Lung (tissue), 13 donors: ENCODE data around the gene WDR48. TPM values are rescaled to one million over a fixed set of nuclear protein-coding genes. Genes with fewer than 3 reads are reported as not detected.

Source experiments
- ATAC-seq: fragments of 200-7000 bp; cut with Tn5 transposase; one replicate; pipeline ENCODE4 v1.9.1; 2020; ENCODE audit warnings: moderate number of reproducible peaks; ENCODE audit not compliant: insufficient read depth, low FRiP score
- DNase-seq, 3 donors: peaks; one replicate each; pipeline ENCODE4 v3.0.0-alpha.2; 2013 to 2017
- H3K27ac ChIP-seq, 2 donors: one replicate each; pipeline ENCODE4 v1.5.1; 2013; ENCODE audit warnings: mild to moderate bottlenecking in 2 of 2, moderate library complexity in 2 of 2, control low read depth in 1 of 2, inconsistent platforms in 1 of 2, low read depth in 1 of 2, low read length in 1 of 2
- H3K27me3 ChIP-seq, 3 donors: one replicate each; pipeline ENCODE4 v1.5.1; 2013; ENCODE audit warnings: low read length in 2 of 3; ENCODE audit not compliant: control insufficient read depth in 3 of 3, insufficient read depth in 3 of 3
- H3K36me3 ChIP-seq, 4 donors: one replicate each; pipeline ENCODE4 v1.5.1; 2013; ENCODE audit warnings: low read length in 4 of 4, mild to moderate bottlenecking in 1 of 4, moderate library complexity in 1 of 4; ENCODE audit not compliant: control insufficient read depth in 4 of 4, insufficient read depth in 4 of 4
- H3K4me1 ChIP-seq, 5 donors: one replicate each; pipeline ENCODE4 v1.5.1; 2013; ENCODE audit warnings: low read length in 5 of 5, mild to moderate bottlenecking in 2 of 5, moderate library complexity in 1 of 5; ENCODE audit not compliant: control insufficient read depth in 5 of 5, insufficient read depth in 5 of 5
- H3K4me3 ChIP-seq: one replicate; pipeline ENCODE4 v1.5.1; 2013; ENCODE audit warnings: mild to moderate bottlenecking, control low read depth, moderate library complexity
- H3K9ac ChIP-seq, 2 donors: one replicate each; pipeline ENCODE4 v1.5.1; 2013; ENCODE audit warnings: low read length in 2 of 2, control low read depth in 1 of 2; ENCODE audit not compliant: insufficient read depth in 1 of 2
- H3K9me3 ChIP-seq, 4 donors: one replicate each; pipeline ENCODE4 v1.5.1; 2013; ENCODE audit warnings: low read length in 3 of 4, mild to moderate bottlenecking in 1 of 4, moderate library complexity in 1 of 4; ENCODE audit not compliant: control insufficient read depth in 4 of 4, insufficient read depth in 3 of 4
- CTCF ChIP-seq: IDR thresholded peaks from 2 replicates; pipeline ENCODE4 v1.5.1; 2012; ENCODE audit warnings: mild to moderate bottlenecking; ENCODE audit errors: control extremely low read depth, extremely low read depth
- WGBS, 2 donors: extraction: QIAGEN DNeasy Blood & Tissue Kit; methylation state at CpG; one replicate each; pipeline ENCODE4 v1.1.7; 2013; 5-methylcytosine and 5-hydroxymethylcytosine counted together
- polyA plus RNA-seq, 2 donors: library from polyadenylated mRNA; stranded (reverse); fragments of 200-250 nt; gene quantifications; one replicate each; pipeline ENCODE4 v1.2.1, GENCODE V29; 2013
- small RNA-seq: library from RNA; depleted of rRNA; stranded (forward); fragments of <200 nt; gene quantifications from one replicate; pipeline ENCODE3, GENCODE V24; 2014; ENCODE audit warnings: low replicate concordance
- total RNA-seq, 2 donors: library from RNA; depleted of rRNA in 1 of 2; stranded (reverse); fragments of >200 nt in 1 of 2; gene quantifications; one replicate each; pipeline ENCODE4 v1.2.1, GENCODE V29; 2014 to 2021
- donor health status: control.
- donor health status: control.
- donor health status: Bipolar disorder and iron deficiency.
- donor health status: healthy.
- donor health status: DM: yes; HTN: yes; CAD: no.

WDR48 gene
- total and polyA plus RNA-seq, 4 donors = 8.8 to 58.8 (median 18.8) TPM

- H3K4me1 ChIP-seq = peaks cover 27 to 61% (median 46%) of the 10 kb centered on the region in 5 donors
- H3K36me3 ChIP-seq = peaks cover 15 to 54% (median 18%) of the 10 kb centered on the region in 4 donors
- H3K27me3 ChIP-seq = no peaks in the 10 kb centered on the region
- H3K4me3 ChIP-seq = no peak overlapping the region
- H3K9me3 ChIP-seq = no peaks in the 10 kb centered on the region
- TF ChIP-seq CTCF = no peak
- WGBS, 2 donors = 90 to 93% methylated on average over 20 of the region's 20 CpGs
- no peak for DNase-seq
- no peak for ATAC-seq
- H3K9ac ChIP-seq = no peak overlapping the region
- no peak overlapping the region for H3K27ac ChIP-seq
These were observed 92.4 kb downstream of the WDR48 start for GRCh38 chr3:39144095-39144747.

GRCh38 chr3:39144748-39145380, 93.0 kb downstream of the WDR48 start:
- peaks cover 15 to 52% (median 18%) of the 10 kb centered on the region in 4 donors for H3K36me3 ChIP-seq
- H3K9ac ChIP-seq = no peak overlapping the region
- no peak overlapping the region for H3K4me3 ChIP-seq
- 97% methylated on average over 23 of the region's 23 CpGs for WGBS, 2 donors
- H3K27ac ChIP-seq = peak overlapping the region in 1 of 2 donors; percentile 5
- H3K9me3 ChIP-seq = no peaks in the 10 kb centered on the region
- no peaks in the 10 kb centered on the region for H3K27me3 ChIP-seq
- DNase-seq (no peak), ATAC-seq (no peak)
- peaks cover 31 to 64% (median 53%) of the 10 kb centered on the region in 5 donors for H3K4me1 ChIP-seq
- no peak for TF ChIP-seq CTCF

GRCh38 chr3:39146083-39146501, 94.3 kb downstream of the WDR48 start:
- DNase-seq = no peak
- H3K9ac ChIP-seq = no peak overlapping the region
- H3K27ac ChIP-seq = peak overlapping the region in 1 of 2 donors; percentile 95
- WGBS, 2 donors = 43 to 57% methylated on average over 11 of the region's 11 CpGs
- H3K27me3 ChIP-seq = no peaks in the 10 kb centered on the region
- no peaks in the 10 kb centered on the region for H3K9me3 ChIP-seq
- peaks cover 34 to 63% (median 55%) of the 10 kb centered on the region in 5 donors for H3K4me1 ChIP-seq
- peaks cover 15 to 47% (median 18%) of the 10 kb centered on the region in 4 donors for H3K36me3 ChIP-seq
- no peak overlapping the region for H3K4me3 ChIP-seq
- peak; percentile 29 for ATAC-seq
- no peak for TF ChIP-seq CTCF

Small RNAs within 50 kb of the gene (small RNA-seq; reads per million reads assigned to genes)
- not detected for gene RNU6-1227P

Other genes with a start within 250 kb of the WDR48 start
- not detected for gene SCN10A, start 235.8 kb upstream of the WDR48 start, total RNA-seq
- gene SCN10A, start 235.8 kb upstream of the WDR48 start, polyA plus RNA-seq = not detected
- gene SCN11A, start 72 bp upstream of the WDR48 start, total RNA-seq = under 1 TPM; 0.12 to 0.60 TPM
- under 1 TPM; 0.04 to 0.06 TPM for gene SCN11A, start 72 bp upstream of the WDR48 start, polyA plus RNA-seq
- gene GORASP1, start 55.6 kb downstream of the WDR48 start, total RNA-seq = 10 to 100 TPM; 54.8 to 71.1 TPM
- 10 to 100 TPM; 28.7 to 42.3 TPM for gene GORASP1, start 55.6 kb downstream of the WDR48 start, polyA plus RNA-seq
- gene TTC21A, start 55.7 kb downstream of the WDR48 start, total RNA-seq = 10 to 100 TPM; 14.2 to 30.4 TPM
- gene TTC21A, start 55.7 kb downstream of the WDR48 start, polyA plus RNA-seq = 1 to 10 TPM; 6.1 to 9.2 TPM
- 10 to 100 TPM; 32.8 to 37.9 TPM for gene CSRNP1, start 101.6 kb downstream of the WDR48 start, total RNA-seq
- 10 to 100 TPM; 25.2 to 97.8 TPM for gene CSRNP1, start 101.6 kb downstream of the WDR48 start, polyA plus RNA-seq
- gene XIRP1, start 140.6 kb downstream of the WDR48 start, total RNA-seq = under 1 TPM; 0.37 to 0.67 TPM
- under 1 TPM; 0.08 to 0.81 TPM for gene XIRP1, start 140.6 kb downstream of the WDR48 start, polyA plus RNA-seq
- 1 to 10 TPM; 4.7 to 5.0 TPM for gene CX3CR1, start 228.0 kb downstream of the WDR48 start, total RNA-seq
- 1 to 10 TPM in 1 of 2 donors, under 1 TPM in 1; 0.20 to 2.6 TPM for gene CX3CR1, start 228.0 kb downstream of the WDR48 start, polyA plus RNA-seq